ENCODE results near the gene FAM193B.

DNA sequence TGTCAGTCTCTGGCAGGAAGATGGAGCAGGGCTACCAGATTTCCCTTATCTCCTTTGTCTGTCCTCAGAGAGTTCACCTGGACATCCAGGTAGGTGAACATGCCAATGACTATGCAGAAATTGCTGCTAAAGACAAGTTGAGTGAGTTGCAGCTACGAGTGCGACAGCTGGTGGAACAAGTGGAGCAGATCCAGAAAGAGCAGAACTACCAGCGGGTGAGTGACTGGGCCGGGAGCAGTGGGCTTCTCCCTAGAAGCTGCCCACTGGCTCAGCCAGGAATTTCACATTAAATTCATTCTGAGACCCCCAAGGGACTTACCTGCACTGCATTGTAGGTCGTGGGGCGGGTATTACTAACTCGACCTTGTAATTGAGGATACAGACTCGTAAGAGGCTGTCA, 39.7 kb upstream of the FAM193B start:
- no peak for TF ChIP-seq RFX5 (IDR thresholded peaks at IDR 0.05)
- TF ChIP-seq, protein P1, sequence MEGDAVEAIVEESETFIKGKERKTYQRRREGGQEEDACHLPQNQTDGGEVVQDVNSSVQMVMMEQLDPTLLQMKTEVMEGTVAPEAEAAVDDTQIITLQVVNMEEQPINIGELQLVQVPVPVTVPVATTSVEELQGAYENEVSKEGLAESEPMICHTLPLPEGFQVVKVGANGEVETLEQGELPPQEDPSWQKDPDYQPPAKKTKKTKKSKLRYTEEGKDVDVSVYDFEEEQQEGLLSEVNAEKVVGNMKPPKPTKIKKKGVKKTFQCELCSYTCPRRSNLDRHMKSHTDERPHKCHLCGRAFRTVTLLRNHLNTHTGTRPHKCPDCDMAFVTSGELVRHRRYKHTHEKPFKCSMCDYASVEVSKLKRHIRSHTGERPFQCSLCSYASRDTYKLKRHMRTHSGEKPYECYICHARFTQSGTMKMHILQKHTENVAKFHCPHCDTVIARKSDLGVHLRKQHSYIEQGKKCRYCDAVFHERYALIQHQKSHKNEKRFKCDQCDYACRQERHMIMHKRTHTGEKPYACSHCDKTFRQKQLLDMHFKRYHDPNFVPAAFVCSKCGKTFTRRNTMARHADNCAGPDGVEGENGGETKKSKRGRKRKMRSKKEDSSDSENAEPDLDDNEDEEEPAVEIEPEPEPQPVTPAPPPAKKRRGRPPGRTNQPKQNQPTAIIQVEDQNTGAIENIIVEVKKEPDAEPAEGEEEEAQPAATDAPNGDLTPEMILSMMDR (IDR thresholded peaks at IDR 0.05) = no peak
- TF ChIP-seq MYC (IDR thresholded peaks at IDR 0.05; ENCODE audit: borderline replicate concordance, low read length) = no peak
- TF ChIP-seq EP300 (IDR thresholded peaks at IDR 0.05) = no peak

All from A549 (cell line).